NCI-H128 (cell line): Measurements from ENCODE around the gene CHSY1.

ENCODE experiments used
- DNase-seq: peaks from one replicate; lab custom pipeline; 2025; ENCODE audit not compliant: unreplicated experiment; lab: John Stamatoyannopoulos, UW

The CHSY1 gene

DNA sequence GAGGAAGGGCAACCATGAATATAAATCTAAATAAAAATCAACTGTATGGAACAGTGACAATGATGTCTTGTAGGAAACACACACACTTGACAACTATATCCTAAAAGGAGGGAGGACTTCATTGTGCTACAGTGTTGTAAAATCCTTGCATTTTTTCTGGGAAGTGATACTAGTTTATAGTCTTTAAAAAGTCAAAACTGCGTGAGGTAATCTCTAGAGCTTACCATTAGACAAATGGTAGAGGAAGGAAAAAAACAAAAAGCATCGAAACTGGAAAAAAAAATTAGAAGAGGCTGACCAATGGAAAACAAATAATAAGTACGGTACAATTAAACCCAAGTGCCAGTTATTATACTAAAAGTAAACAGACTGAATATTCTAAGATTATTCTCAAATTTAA lies 38.7 kb downstream of the CHSY1 start:
- DNase-seq = no peak

DNA sequence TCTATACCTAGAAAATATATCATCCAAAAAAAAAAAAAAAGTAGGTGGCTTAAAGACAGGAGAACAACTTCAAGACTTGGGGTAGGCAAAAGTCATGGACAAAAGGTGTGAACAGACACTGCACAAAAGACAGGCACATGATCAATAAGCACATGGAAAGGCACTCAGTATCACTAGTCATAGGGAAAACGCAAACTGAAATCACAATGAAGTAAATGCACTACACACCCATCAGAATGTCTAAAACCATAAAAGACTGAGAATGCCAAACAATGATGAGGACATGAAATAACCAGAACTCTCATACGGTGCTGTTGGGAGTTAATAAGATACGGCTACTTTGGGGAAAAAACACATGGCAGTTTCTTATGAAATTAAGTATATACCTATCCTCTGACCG lies 40.0 kb downstream of the CHSY1 start:
- no peak for DNase-seq

DNA sequence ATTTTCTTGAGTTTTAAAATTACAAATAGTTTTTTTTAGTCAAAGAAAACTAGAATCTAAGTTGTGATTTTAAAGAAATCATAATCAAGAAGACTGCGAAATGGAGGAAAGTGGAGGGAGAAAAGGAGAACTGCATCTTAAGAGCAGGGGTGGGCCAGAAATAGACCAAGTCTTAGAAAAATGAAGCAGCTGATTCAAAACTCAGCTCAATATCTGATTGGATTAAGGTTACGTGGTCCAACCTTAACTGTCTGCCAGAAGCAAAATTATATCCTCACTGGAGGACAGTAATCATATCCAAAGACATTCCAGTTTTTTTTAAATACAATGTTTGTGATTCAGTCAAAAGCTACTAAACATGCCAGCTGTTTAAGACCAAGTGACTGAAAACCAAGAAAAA lies 41.4 kb downstream of the CHSY1 start:
- no peak for DNase-seq

DNA sequence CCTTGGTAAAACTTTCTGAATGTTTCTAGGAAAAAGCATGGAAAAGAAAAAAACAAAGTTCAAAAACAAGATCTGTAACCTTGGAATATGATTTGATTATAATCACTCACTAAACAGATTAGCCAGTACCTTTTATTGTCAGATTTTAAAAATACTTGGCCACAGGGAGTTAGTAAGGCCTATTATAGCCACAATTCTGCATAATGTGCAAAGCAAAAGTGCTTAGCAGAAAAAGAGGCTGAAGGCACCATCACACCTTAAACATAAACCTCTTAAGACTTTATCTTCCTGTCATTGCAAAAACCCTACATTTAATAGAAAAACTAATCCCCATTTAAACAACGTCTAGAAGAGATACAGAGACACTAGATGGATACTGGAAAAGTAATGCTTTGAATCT lies 41.8 kb downstream of the CHSY1 start:
- DNase-seq = no peak

DNA sequence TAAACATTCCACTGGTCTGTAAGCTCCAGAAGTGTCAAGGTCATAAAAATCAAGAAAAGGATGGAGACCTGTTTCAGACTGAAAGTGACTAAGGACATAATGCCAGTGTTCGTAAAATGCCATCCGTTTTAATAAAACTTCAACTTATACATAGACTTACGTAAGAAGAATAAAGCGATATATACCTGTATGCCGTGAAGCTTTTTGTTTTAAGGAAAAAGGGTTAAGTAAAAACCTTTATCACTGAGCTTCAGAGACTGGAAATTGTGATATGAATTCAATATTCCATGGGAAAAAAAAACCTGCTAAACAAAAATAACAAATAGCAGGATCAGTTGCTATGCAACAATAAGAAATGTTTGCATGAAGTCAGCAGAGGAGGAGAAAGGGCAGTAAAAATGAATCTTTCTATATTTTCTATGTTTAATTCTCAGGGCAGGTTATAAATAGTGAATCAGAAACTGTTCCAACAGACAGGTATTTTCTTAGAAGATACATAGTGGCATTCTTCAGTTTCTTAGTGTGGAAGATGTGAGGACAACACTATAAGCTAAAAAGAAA lies 42.5 kb downstream of the CHSY1 start:
- no peak for DNase-seq

- DNase-seq = no peak
Measured at GRCh38 chr15:101207867-101208288, 44.0 kb downstream of the CHSY1 start.

DNA sequence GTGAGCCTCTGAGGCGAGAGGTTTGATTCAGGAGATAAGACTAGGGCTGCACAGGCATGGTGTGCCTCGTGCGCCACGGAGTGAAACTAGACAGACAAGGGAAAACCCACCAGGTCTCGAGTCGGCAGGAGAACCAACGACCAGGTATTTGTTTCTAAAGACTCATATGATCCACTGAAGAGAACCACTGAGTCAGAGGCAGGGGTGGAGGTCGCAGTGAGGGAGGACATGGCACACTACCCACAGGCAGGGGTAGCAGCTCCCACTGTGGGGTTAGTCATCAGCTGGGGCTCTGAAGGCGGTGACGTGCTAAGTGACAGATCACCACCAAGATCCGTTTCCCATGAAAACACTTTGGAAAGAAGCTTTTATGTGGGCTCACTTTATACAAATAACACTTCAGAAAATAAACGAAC lies 45.7 kb downstream of the CHSY1 start:
- no peak for DNase-seq

GRCh38 chr15:101204739-101205535 lies 46.9 kb downstream of the CHSY1 start:
- DNase-seq = no peak

DNA sequence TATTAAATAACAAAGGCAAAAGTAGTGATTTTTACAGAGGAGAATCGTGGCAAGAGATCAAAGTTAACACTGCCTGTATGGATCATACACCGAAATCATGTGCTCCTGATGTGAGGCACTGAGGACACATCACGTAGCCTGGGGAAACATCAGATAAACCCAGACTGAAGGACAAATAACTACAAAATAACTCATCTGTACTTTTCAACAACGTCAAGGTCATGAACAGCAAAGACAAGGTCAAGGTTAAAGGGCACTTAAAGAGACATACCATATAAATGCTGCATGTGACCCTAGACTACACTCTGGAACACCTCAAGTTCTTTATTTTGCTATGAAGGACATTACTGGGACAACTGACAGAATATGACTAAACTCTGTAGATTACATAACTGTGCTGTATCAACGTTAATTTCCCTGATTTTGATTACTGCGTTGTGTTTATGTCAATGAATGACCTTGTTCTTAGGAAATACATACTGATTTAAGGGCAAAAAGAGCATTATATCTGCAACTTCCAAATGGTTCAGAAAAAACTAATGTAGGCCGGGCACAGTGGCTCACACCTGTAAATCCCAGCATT lies 48.1 kb downstream of the CHSY1 start:
- DNase-seq = no peak

GRCh38 chr15:101203029-101203573 lies 48.7 kb downstream of the CHSY1 start:
- DNase-seq = no peak

DNA sequence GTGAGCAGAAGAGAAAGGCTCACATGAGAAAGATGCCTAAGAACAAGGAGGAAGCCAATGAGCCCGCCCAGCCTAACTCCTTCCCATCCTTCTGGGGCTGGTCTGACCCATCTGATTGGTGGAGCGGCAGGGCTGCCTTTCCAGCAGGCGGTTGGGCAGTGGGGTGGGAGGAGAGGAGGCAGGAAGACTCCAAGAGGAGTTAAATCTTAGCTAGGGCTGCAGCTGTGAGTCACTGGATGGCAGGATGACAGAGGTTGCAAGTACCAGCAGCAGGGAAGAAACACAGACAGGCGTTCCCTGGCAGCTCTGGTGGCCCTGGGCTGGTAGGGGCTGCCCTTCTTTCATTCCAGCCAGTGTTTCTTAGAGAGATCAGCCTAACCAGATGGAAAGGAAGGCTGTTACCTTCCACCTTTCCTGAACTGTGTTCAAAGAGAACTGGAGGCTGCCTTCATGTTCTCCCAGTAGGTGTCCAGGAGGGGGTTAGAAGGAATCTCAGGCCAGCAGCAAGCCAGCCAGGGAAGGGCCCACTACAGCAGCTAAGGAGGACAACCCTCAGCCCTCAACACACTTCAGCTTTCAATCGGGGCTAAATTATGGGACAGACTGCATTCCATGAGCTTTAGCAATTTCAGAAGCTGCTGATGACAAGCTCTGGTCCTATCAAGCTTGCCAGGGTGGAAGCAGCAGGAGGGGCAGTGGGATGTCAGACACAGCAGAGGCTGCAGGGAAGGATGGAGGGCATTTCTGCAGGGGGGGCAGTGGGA lies 50.3 kb downstream of the CHSY1 start:
- DNase-seq = no peak

DNA sequence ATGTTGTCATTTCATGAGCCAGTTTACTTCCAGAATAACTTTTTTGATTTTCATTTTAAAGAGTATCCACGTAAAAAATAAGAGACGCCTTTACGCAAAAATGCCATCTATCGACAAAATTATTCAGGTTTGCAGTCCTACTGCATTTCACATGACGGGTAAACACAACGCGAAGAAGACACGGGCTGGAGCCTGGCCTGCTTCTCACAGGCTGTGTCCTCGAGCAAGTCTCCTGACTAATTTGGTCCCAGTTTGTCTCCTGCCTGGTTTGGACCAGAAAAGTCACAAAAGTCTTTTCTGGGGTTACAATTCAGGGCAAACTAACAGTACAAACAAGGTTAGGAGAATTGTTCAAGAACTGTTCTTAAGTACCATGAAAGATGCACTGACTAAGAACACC lies 51.7 kb downstream of the CHSY1 start:
- no peak for DNase-seq

- peak; percentile 1 for DNase-seq
Measured at GRCh38 chr15:101198800-101199199, 53.0 kb downstream of the CHSY1 start.

GRCh38 chr15:101198031-101198575 lies 53.7 kb downstream of the CHSY1 start:
- DNase-seq = no peak

GRCh38 chr15:101194546-101195125 lies 57.2 kb downstream of the CHSY1 start:
- DNase-seq = no peak

DNA sequence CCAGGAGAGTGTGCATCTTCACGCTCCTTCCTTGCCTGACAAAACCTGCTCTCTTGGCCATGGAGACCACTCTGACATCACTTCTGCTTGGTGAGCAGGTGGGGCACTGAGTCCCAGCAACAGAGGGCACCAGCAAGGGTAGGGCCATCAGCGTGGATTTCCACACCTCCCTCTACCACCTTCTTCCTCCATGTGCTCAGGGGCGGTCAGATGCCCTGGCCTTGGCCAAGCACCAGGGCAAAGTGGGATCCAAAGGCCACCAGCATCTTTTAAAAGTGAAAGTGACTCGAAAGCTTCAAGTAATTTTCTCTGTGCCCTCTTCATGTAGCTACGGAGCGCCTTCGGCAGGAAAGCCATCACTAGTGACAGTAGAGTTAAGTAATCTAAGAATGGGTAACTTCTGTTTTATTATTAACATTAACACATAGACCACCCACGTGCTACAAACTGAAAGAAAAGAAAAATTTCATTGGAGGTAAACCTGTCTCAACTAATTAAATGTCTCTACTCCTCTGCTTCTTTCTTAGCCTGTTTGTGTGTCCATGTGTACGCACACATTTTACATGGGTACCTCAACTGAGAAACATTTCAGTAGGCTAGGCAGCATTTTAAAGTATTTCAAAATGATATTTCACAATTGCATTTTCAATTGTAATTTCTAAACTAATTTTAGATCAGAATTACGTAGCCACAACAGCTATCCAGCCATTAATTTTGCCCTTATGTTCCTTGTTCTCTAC lies 57.9 kb downstream of the CHSY1 start:
- DNase-seq = no peak

DNA sequence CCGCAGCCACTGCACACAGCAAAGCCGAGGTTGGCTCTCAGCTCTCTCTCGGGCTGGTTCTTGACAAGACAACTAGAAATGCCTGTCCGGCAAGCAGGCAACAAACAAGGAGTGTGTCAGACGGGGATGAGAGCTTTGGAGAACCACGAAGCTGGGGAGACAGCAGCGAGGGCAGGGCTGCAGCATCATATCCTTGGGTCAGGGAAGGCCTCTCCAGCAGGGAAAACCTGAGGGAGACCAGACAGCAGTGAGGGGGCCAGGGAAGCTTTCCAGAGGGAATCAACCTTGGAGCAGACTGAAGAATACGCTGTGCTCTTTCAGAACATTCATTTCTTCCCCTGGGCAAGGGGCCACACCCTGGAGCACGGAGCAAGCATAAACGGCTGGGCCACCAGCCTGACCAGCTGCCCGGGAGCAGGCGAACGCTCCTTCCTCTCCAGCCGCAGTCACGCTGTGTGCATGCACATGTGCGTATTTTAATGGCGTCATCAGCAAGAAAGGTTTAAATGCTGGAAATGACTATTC lies 58.7 kb downstream of the CHSY1 start:
- DNase-seq = no peak

- no peak for DNase-seq
Measured at GRCh38 chr15:101192081-101192480, 59.8 kb downstream of the CHSY1 start.

DNA sequence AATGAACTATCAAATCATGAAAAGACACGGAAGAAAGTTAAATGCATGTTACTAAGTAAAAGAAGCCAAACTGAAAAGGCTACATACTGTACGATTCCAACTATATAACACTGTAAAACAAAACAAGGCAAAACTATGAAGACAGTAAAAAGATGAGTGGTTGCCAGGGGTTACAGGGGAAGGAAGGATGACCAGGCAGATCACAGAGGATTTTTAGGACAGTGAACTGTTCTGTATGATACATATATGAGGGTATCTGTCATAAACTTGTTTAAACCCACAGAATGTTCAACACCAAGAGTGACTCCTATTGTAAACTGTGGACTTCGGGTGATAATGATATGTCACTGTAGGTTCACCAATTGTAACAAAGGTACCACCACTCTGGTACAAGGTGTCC lies 60.6 kb downstream of the CHSY1 start:
- DNase-seq = no peak

DNA sequence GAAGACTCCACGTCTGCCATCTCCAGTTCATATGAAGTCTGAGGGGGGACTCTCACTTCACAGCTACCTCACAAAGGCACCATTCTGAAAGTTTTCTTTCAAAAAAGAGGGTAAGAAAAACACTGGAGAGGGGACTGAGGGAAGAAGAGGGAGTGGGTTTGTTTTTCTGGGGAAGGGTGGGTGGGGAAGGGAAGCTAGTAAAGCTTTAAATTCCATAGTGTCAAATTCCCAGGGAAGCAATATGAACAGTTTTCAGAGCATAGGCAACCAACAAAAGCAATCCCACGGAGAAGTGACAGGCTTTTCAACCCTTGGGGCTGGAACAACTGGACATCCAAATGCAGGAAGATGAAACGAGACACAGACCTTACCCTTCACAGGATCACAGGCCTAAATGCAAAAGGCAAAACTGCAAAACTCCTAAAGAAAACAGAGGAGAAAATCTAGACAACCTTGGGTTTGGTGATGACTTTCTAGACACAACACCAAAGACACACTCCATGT lies 61.7 kb downstream of the CHSY1 start:
- DNase-seq = no peak
